Spleen (tissue), 11 donors: ENCODE data around the gene ST6GALNAC2. TPM values are rescaled to one million over a fixed set of nuclear protein-coding genes. Genes with fewer than 3 reads are reported as not detected.
A peak's percentile ranks its signal among the peaks of the same experiment; 100 is the strongest.

Experiments
- DNase-seq: peaks from one replicate; pipeline ENCODE4 v3.0.0-alpha.2; 2020
- H3K27ac ChIP-seq, 8 donors: fragments of 200-600 bp; sonication (generic) in 7 of 8; 1 replicate in 4 of 8; 2 replicates in 4 of 8; pipeline versions ENCODE4 v1.5.0 to v1.8.0; 2016 to 2021; ENCODE audit warnings: inconsistent platforms in 4 of 8, mild to moderate bottlenecking in 4 of 8, moderate library complexity in 1 of 8
- H3K27me3 ChIP-seq, 7 donors: fragments of 200-600 bp; sonication (generic) in 6 of 7; replicated peaks in 1 of 7; 1 replicate in 4 of 7; 2 replicates in 3 of 7; pipeline versions ENCODE4 v1.5.0 to v1.8.0; 2016 to 2021; ENCODE audit warnings: inconsistent platforms in 3 of 7, mild to moderate bottlenecking in 1 of 7
- H3K36me3 ChIP-seq, 6 donors: fragments of 200-600 bp; sonication (generic) in 5 of 6; 1 replicate in 4 of 6; 2 replicates in 2 of 6; pipeline versions ENCODE4 v1.5.0 to v1.8.0; 2016 to 2021; ENCODE audit warnings: inconsistent platforms in 2 of 6
- H3K4me1 ChIP-seq, 6 donors: fragments of 200-600 bp; sonication (generic) in 5 of 6; 1 replicate in 3 of 6; 2 replicates in 3 of 6; pipeline versions ENCODE4 v1.5.0 to v1.8.0; 2016 to 2021; ENCODE audit warnings: inconsistent platforms in 3 of 6
- H3K4me3 ChIP-seq, 8 donors: fragments of 200-600 bp; sonication (generic) in 7 of 8; 1 replicate in 4 of 8; 2 replicates in 4 of 8; pipeline versions ENCODE4 v1.5.0 to v1.8.0; 2016 to 2021; ENCODE audit warnings: inconsistent platforms in 4 of 8, mild to moderate bottlenecking in 4 of 8, moderate library complexity in 2 of 8
- H3K9me3 ChIP-seq, 8 donors: fragments of 200-600 bp; sonication (generic) in 7 of 8; 1 replicate in 4 of 8; 2 replicates in 4 of 8; pipeline versions ENCODE4 v1.5.0 to v1.8.0; 2016 to 2021; ENCODE audit warnings: inconsistent platforms in 4 of 8
- POLR2A ChIP-seq, 3 donors: fragments of 450-650 bp; IDR thresholded peaks; one replicate each; pipeline ENCODE4 v1.5.1; 2017; ENCODE audit warnings: antibody characterized with exemption in 3 of 3, mild to moderate bottlenecking in 1 of 3
- POLR2AphosphoS5 ChIP-seq, 3 donors: sonication (generic); formaldehyde crosslinking; IDR thresholded peaks; one replicate each; pipeline ENCODE4 v1.5.1; 2017; ENCODE audit warnings: antibody characterized with exemption in 3 of 3
- WGBS, 5 donors: extraction: QIAGEN DNeasy Blood & Tissue Kit in 3 of 5; methylation state at CpG; one replicate each; pipeline versions ENCODE4 v1.1.5 to v1.1.7; 2013 to 2018; 5-methylcytosine and 5-hydroxymethylcytosine counted together
- intact Hi-C: fragments of 100-400 bp; cut with DNase I; formaldehyde crosslinking; loops from one replicate; pipeline ENCODE4 v1.15.0; 2023; ENCODE audit warnings: low total_unique reads
- polyA plus RNA-seq, 3 donors: library from polyadenylated mRNA; stranded (reverse); fragments of 200-250 nt; gene quantifications; one replicate each; pipeline ENCODE4 v1.2.1, GENCODE V29; 2013
- total RNA-seq, 7 donors: library from RNA; depleted of rRNA in 3 of 7; stranded (reverse); fragments of >200 nt in 3 of 7; fragmentation: NEBNext Ultra II Directional in 4 of 7; extraction: Animal tissue kit (Norgen Biotek cat#: 25700) in 4 of 7; gene quantifications; one replicate each; pipeline versions ENCODE4 v1.1.0 to v1.2.1, GENCODE V29; 2016 to 2021
- TF ChIP-seq, protein P1 (sequence below), 11 experiments: fragments of 200-600 bp in 7 of 11; fragments of 450-650 bp in 4 of 11; sonication (generic) in 4 of 11; IDR thresholded peaks in 8 of 11; conservative IDR thresholded peaks in 3 of 11; 1 replicate in 7 of 11; 2 replicates in 4 of 11; pipeline versions ENCODE4 v1.4.0 to v1.8.0; 2016 to 2021; ENCODE audit warnings: antibody characterized with exemption in 11 of 11, inconsistent platforms in 4 of 11, mild to moderate bottlenecking in 1 of 11
- donor health status: healthy with polysubstance abuse.
- donor health status: DM: no; HTN: no; CAD: no; lungs with moderate emphysema.
- donor health status: DM: no; HTN: no; CAD: no.
- donor health status: Bipolar disorder and iron deficiency.
- donor health status: healthy.
- donor health status: DM: no; HTN: no; CAD: no.
- donor health status: DM: yes; HTN: yes; CAD: no.

ST6GALNAC2 gene
- total and polyA plus RNA-seq, 10 donors, result 1.1 to 15.7 (median 8.7) TPM

GRCh38 chr17:76529224-76530094, 56.2 kb downstream of the ST6GALNAC2 start:
- Histone ChIP-seq H3K27me3 (peaks cover 0 to 11% (median 0%) of the 10 kb centered on the region in 7 donors), H3K4me3 (peak overlapping the region in 2 of 8 donors; percentile 40 to 66), H3K4me1 (peaks cover 37 to 77% (median 58%) of the 10 kb centered on the region in 6 donors), H3K9me3 (no peaks in the 10 kb centered on the region), H3K36me3 (no peaks in the 10 kb centered on the region), H3K27ac (peak overlapping the region; percentile 80 to 99 (median 92))
- WGBS, 5 donors, result 48 to 56% (median 52%) methylated on average over 16 to 20 of the region's 20 CpGs
- TF ChIP-seq, protein P1, sequence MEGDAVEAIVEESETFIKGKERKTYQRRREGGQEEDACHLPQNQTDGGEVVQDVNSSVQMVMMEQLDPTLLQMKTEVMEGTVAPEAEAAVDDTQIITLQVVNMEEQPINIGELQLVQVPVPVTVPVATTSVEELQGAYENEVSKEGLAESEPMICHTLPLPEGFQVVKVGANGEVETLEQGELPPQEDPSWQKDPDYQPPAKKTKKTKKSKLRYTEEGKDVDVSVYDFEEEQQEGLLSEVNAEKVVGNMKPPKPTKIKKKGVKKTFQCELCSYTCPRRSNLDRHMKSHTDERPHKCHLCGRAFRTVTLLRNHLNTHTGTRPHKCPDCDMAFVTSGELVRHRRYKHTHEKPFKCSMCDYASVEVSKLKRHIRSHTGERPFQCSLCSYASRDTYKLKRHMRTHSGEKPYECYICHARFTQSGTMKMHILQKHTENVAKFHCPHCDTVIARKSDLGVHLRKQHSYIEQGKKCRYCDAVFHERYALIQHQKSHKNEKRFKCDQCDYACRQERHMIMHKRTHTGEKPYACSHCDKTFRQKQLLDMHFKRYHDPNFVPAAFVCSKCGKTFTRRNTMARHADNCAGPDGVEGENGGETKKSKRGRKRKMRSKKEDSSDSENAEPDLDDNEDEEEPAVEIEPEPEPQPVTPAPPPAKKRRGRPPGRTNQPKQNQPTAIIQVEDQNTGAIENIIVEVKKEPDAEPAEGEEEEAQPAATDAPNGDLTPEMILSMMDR (IDR thresholded peaks at IDR 0.05 in 8 of 11, conservative IDR thresholded peaks at IDR 0.05 in 3 of 11), result no peak
- TF ChIP-seq POLR2A (IDR thresholded peaks at IDR 0.05), result no peak
- peak; percentile 47 to 75 (median 70) for TF ChIP-seq POLR2AphosphoS5 (IDR thresholded peaks at IDR 0.05)
- peak; percentile 84 for DNase-seq
- intact Hi-C loops, result no loop called here

DNA sequence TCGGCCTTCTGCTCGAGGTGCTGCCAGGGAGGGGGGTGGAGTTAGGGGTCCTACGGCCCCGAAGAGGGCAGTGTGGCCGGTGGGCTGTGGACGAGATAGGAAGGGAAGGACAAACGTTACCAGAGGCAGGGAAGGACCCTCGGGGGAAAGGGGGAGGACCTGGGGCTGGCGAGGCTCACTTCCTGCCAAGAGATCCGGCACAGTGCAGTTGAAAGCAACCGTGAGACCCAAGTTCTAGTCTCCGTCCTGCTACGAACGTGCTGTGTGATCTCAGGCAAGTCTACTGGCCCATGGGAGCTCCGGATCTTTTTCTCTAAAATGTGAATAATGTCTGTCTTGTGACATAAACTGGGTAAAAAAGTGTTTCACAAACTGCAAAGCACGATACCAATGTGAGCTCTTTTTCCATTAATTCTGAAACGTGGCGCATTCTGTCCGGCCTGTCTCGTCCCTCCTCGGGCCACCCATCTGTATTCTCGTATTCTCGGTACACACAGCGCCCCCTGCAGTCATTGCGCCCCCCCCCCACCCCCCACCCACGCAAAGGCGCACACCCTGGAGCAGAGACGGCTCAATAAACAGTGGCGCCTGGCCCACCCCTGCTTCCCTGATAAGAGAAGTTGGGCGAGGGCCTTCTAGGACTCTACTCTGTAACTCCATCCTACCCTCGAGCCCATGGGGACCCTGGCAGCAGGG, 57.0 kb downstream of the ST6GALNAC2 start:
- Histone ChIP-seq H3K36me3 (no peaks in the 10 kb centered on the region), H3K9me3 (no peaks in the 10 kb centered on the region), H3K4me3 (peak overlapping the region in 7 of 8 donors; percentile 22 to 66 (median 37)), H3K27ac (peak overlapping the region; percentile 80 to 99 (median 92)), H3K27me3 (peaks cover 0 to 11% (median 0%) of the 10 kb centered on the region in 7 donors), H3K4me1 (peaks cover 37 to 85% (median 62%) of the 10 kb centered on the region in 6 donors)
- intact Hi-C loops, result no loop called here
- WGBS, 5 donors, result 50 to 58% (median 53%) methylated on average over 31 of the region's 31 CpGs
- TF ChIP-seq POLR2AphosphoS5 (IDR thresholded peaks at IDR 0.05) (peak in 1 of 3 donors; percentile 8), POLR2A (IDR thresholded peaks at IDR 0.05) (no peak)
- TF ChIP-seq, protein P1 (IDR thresholded peaks at IDR 0.05 in 8 of 11, conservative IDR thresholded peaks at IDR 0.05 in 3 of 11), result peak in 2 of 11 experiments; percentile 11 to 25
- DNase-seq, result peak; percentile 84

- intact Hi-C loops, result no loop called here
- Histone ChIP-seq H3K9me3 (no peaks in the 10 kb centered on the region), H3K27me3 (peaks cover 0 to 14% (median 0%) of the 10 kb centered on the region in 7 donors), H3K27ac (peak overlapping the region; percentile 80 to 99 (median 92)), H3K4me3 (peak overlapping the region in 7 of 8 donors; percentile 22 to 66 (median 37)), H3K36me3 (no peaks in the 10 kb centered on the region), H3K4me1 (peaks cover 39 to 91% (median 67%) of the 10 kb centered on the region in 6 donors)
- peak; percentile 88 for DNase-seq
- WGBS, 5 donors, result 32 to 62% (median 53%) methylated on average over 7 to 15 of the region's 15 CpGs
- TF ChIP-seq POLR2A (IDR thresholded peaks at IDR 0.05) (no peak), POLR2AphosphoS5 (IDR thresholded peaks at IDR 0.05) (peak in 1 of 3 donors; percentile 24)
- TF ChIP-seq, protein P1 (IDR thresholded peaks at IDR 0.05 in 8 of 11, conservative IDR thresholded peaks at IDR 0.05 in 3 of 11), result no peak
These were observed 57.5 kb downstream of the ST6GALNAC2 start for GRCh38 chr17:76528156-76528527.
